ENCODE measurements around the gene HMGN4.

DNA sequence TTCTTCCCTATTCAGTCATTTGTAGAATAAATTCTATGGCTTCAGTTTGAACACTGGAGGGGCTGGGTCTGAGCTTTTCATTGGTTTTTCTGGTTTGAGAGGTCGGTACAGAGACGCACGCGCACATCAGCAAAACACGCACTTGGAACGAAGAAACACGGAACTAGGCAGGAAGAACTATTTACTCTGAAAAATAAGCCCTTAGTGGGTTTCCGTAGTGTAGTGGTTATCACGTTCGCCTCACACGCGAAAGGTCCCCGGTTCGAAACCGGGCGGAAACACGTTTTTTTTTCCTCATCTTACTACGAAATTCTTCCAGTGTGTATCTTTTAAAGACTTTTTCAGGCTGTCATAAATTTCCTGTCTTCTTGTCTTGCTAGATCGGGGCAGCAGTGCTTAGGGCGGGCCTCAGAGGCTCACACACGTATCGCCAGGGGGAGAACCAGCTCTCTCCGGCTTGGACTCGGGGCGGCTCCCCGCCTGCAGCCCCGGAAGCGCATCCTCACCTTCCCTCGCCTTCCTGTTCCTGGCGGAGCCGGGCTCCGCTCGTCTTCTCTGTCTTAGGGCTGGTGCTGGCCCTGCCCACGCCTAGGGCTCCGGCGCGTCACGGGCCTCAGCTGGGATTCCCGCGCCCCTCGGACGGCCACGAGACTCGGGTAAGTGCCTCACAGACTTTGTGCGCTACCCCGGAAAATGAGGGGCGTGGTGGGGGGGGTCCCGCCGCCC lies at the start of gene HMGN4:
- no peak for TF ChIP-seq EZH2 (IDR thresholded peaks at IDR 0.05; ENCODE audit: insufficient read depth, low read length)
- TF ChIP-seq, protein P1, sequence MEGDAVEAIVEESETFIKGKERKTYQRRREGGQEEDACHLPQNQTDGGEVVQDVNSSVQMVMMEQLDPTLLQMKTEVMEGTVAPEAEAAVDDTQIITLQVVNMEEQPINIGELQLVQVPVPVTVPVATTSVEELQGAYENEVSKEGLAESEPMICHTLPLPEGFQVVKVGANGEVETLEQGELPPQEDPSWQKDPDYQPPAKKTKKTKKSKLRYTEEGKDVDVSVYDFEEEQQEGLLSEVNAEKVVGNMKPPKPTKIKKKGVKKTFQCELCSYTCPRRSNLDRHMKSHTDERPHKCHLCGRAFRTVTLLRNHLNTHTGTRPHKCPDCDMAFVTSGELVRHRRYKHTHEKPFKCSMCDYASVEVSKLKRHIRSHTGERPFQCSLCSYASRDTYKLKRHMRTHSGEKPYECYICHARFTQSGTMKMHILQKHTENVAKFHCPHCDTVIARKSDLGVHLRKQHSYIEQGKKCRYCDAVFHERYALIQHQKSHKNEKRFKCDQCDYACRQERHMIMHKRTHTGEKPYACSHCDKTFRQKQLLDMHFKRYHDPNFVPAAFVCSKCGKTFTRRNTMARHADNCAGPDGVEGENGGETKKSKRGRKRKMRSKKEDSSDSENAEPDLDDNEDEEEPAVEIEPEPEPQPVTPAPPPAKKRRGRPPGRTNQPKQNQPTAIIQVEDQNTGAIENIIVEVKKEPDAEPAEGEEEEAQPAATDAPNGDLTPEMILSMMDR (IDR thresholded peaks at IDR 0.05; ENCODE audit: insufficient read depth, low read depth, low read length) = no peak
